ENCODE measurements around the gene TRIM29.
"Not testable (repeated sequence)": the region's sequence is repeated elsewhere in the genome, so short reads cannot be mapped to it uniquely, and the experiment has no call there.

Gene TRIM29

DNA sequence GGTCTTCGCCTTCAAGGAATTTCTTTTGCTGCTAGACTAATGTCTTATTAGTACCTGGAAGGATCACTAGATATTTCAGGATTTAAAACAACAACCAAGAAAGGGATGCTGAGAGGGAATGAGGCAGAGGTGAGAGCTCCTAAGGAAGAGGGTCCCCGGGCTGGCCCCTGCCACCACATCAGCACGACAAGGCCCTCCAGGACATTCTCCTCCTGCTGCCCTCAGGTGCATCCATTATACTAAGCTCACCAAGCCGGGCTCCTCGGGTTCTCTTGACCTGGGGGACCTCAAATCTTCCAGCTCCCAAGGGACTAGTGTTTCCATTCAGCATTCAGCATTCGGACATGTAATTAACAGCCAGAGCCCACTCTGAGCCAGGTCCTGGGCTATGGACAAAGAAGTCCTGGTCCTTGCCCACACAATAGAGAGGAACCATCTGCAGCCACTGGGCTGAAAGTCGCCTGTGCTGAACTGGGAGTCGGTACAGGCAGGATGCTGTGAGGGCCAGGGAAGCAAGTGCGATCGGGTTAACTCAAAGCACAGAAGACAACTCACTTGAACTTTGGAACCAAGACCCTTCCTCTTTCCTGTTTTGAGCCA is 43.6 kb upstream of the TRIM29 start:
- Histone ChIP-seq H3K9ac (ENCODE audit: low read length) (no peak overlapping the region), H3K27ac (ENCODE audit: low read depth, low read length) (no peak overlapping the region), H3K4me3 (ENCODE audit: low read depth, low read length) (no peak overlapping the region), H3K4me1 (ENCODE audit: control insufficient read depth, insufficient read depth, low read length) (peaks cover 12% of the 10 kb centered on the region), H3K27me3 (ENCODE audit: control insufficient read depth, insufficient read depth, low read length) (peaks cover 54% of the 10 kb centered on the region), H3K9me3 (ENCODE audit: control insufficient read depth, insufficient read depth, low read depth, low read length) (no peaks in the 10 kb centered on the region), H3K36me3 (ENCODE audit: control insufficient read depth, insufficient read depth, low read length) (no peaks in the 10 kb centered on the region)

DNA sequence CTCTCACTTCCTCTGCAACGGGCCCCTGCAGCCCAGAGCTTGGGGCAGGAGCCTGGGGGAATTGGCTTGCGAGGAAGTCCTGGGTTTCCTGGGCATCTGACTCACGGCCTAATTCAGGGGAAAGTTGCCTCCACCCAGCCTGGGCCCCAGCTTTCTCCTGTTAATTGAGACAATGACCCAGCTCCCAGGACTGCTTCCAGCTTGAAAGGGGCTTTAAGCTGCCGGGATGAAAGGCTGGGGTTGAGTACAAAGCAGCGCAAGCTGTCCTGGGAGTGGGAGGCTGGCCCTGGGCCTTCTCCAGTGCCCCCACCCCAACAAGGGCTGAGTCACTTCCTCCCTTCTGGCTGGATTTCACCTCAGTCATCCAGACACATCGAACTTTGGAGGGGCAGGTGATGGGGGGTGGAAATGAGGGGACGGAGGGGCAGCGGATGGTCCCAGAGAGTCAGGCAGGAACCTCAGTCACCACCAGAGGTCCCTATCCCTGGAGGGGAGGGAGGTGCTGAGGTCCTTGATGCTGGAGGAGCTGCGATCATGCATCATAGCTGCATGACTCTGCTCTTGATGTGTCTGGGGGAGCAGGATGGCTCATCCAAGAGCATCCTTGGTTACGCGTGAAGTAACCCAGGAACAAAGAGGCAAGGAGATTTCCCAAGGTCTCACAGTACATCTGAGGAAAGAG is 42.8 kb upstream of the TRIM29 start:
- no peak overlapping the region for H3K4me3 ChIP-seq (ENCODE audit: low read depth, low read length)
- H3K27ac ChIP-seq (ENCODE audit: low read depth, low read length), result no peak overlapping the region
- peaks cover 12% of the 10 kb centered on the region for H3K4me1 ChIP-seq (ENCODE audit: control insufficient read depth, insufficient read depth, low read length)
- no peaks in the 10 kb centered on the region for H3K36me3 ChIP-seq (ENCODE audit: control insufficient read depth, insufficient read depth, low read length)
- no peaks in the 10 kb centered on the region for H3K9me3 ChIP-seq (ENCODE audit: control insufficient read depth, insufficient read depth, low read depth, low read length)
- H3K27me3 ChIP-seq (ENCODE audit: control insufficient read depth, insufficient read depth, low read length), result peaks cover 60% of the 10 kb centered on the region
- H3K9ac ChIP-seq (ENCODE audit: low read length), result peak overlapping the region; percentile 10

DNA sequence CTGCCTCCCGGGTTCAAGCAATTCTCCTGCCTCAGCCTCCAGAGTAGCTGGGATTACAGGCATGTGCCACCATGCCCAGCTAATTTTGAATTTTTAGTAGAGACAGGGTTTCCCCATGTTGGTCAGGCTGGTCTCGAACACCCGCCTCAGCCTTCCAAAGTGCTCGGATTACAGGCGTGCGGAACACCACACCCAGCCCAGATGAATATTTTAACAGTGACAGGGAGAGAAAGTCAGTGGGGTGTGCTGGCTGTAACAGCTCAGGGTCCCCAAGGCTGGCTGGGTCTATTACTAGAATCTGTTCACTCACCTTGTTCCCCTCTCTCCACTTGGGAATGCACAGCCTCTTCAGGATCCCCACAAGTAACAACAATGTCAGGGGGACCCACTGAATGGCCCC is 42.1 kb upstream of the TRIM29 start:
- peaks cover 67% of the 10 kb centered on the region for H3K27me3 ChIP-seq (ENCODE audit: control insufficient read depth, insufficient read depth, low read length)

DNA sequence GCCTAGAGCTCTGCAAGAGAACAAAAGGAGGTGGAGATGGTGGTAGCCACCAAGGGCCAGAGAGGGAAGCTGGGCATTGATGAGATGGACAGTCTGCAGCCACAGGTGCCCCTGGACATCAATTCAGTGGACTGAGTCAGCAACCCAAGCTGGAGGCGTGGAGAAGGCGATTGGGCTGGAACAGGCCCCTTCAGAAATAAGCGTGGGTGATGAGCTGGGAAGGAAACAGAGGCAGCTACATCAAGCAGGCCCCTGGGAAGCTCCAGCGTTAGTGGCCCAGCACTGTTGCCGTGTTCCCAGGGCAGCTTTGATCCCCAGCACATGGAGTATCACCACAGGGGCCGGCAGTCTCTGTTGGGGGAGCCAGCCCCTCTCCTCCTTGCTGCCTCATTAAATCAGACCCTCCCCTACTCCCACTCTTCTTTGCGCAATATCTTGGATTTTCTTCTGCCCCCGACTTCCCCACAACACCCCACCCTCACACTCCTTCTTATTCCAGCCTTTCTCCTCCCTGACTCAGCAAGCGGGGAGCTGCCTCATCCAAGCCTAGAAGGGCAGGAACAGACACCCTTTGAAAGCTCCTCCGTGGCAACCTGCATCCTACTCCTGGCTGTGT is 41.3 kb upstream of the TRIM29 start:
- Histone ChIP-seq H3K36me3 (ENCODE audit: control insufficient read depth, insufficient read depth, low read length) (no peaks in the 10 kb centered on the region), H3K4me3 (ENCODE audit: low read depth, low read length) (no peak overlapping the region), H3K9ac (ENCODE audit: low read length) (no peak overlapping the region), H3K27me3 (ENCODE audit: control insufficient read depth, insufficient read depth, low read length) (peaks cover 75% of the 10 kb centered on the region), H3K4me1 (ENCODE audit: control insufficient read depth, insufficient read depth, low read length) (peaks cover 12% of the 10 kb centered on the region), H3K9me3 (ENCODE audit: control insufficient read depth, insufficient read depth, low read depth, low read length) (no peaks in the 10 kb centered on the region), H3K27ac (ENCODE audit: low read depth, low read length) (no peak overlapping the region)

More for the DNA sequence above, 42.1 kb upstream of the TRIM29 start:
- H3K4me3 ChIP-seq (ENCODE audit: low read depth, low read length); H3K27ac ChIP-seq (ENCODE audit: low read depth, low read length); H3K36me3 ChIP-seq (ENCODE audit: control insufficient read depth, insufficient read depth, low read length); H3K9me3 ChIP-seq (ENCODE audit: control insufficient read depth, insufficient read depth, low read depth, low read length): not testable (repeated sequence)
- Histone ChIP-seq H3K9ac (ENCODE audit: low read length) (peak overlapping the region; percentile 10), H3K4me1 (ENCODE audit: control insufficient read depth, insufficient read depth, low read length) (peaks cover 12% of the 10 kb centered on the region)

DNA sequence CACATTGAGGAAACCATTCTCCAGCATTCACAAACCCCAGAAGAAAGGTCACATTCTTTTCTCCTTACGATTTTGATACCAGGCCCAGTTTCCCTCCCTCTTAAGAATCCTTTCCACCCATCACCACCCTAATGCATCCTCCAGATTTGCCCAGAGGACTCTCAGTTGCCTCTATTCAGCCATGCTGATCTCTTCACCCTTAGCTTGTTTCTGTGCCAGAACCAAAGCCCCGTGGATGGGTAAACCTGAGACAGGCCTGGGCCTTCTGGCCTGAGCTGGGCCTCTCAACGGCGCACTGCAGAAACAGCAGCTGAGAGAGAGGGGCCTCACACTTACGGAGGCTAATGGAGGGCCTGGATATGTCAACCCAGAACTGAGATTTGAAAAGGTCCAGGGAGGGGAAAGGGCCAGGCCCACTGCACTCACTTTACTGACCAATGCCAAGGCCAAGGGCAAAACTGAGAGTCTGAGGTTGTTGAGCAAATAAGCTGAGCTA is 40.7 kb upstream of the TRIM29 start:
- Histone ChIP-seq H3K4me3 (ENCODE audit: low read depth, low read length) (no peak overlapping the region), H3K9me3 (ENCODE audit: control insufficient read depth, insufficient read depth, low read depth, low read length) (no peaks in the 10 kb centered on the region), H3K4me1 (ENCODE audit: control insufficient read depth, insufficient read depth, low read length) (peaks cover 12% of the 10 kb centered on the region), H3K27ac (ENCODE audit: low read depth, low read length) (no peak overlapping the region), H3K36me3 (ENCODE audit: control insufficient read depth, insufficient read depth, low read length) (no peaks in the 10 kb centered on the region), H3K27me3 (ENCODE audit: control insufficient read depth, insufficient read depth, low read length) (peaks cover 81% of the 10 kb centered on the region), H3K9ac (ENCODE audit: low read length) (no peak overlapping the region)

DNA sequence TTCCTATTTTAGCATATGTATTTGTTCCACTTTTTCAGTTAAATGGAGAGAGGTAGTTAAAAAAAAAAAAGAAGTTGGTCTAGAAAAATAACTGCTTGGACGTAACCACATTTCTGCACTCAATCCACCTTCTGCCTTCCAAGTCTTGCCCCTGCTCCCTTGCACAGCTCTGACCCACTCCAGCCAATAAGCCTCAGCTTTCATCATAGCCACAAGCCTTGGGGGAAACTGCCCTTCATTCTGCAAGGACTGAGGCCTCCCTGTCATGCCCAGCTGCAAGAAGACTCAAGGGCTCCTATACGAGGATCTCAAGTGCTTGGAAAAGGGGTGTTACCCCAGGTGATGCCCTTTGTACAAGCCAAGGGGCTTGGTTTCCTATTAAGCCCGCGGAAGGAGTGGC is 37.0 kb upstream of the TRIM29 start:
- no peaks in the 10 kb centered on the region for H3K36me3 ChIP-seq (ENCODE audit: control insufficient read depth, insufficient read depth, low read length)

DNA sequence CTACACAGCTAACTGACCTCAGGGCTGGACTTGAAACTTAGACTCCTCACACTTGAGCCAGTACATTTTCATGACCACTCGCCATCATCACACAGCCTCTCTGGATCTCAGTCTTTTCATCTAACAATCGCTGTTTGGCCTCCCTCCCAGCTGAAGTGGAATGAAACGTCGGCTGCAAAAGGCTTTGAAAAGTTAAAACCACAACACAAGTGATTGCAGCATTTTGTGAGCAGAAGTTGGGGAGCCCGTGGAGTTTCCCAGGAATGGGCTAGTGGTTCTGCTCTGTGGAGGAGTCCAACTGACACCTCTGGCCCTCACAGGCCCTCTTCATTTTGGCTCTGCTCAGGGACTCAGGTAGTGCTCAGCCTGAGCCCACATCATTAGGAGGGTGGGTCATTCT is 35.9 kb upstream of the TRIM29 start:
- Histone ChIP-seq H3K36me3 (ENCODE audit: control insufficient read depth, insufficient read depth, low read length) (no peaks in the 10 kb centered on the region), H3K9ac (ENCODE audit: low read length) (no peak overlapping the region), H3K4me1 (ENCODE audit: control insufficient read depth, insufficient read depth, low read length) (peaks cover 7% of the 10 kb centered on the region; the same call in 1 of the 2 replicates), H3K9me3 (ENCODE audit: control insufficient read depth, insufficient read depth, low read depth, low read length) (no peaks in the 10 kb centered on the region), H3K4me3 (ENCODE audit: low read depth, low read length) (no peak overlapping the region), H3K27ac (ENCODE audit: low read depth, low read length) (no peak overlapping the region), H3K27me3 (ENCODE audit: control insufficient read depth, insufficient read depth, low read length) (peaks cover 94% of the 10 kb centered on the region)

More for the DNA sequence above, 37.0 kb upstream of the TRIM29 start:
- 0 out of 2 replicates have a peak, but pooled peaks cover 1% of the 10 kb centered on the region for H3K4me1 ChIP-seq (ENCODE audit: control insufficient read depth, insufficient read depth, low read length)
- no peak overlapping the region for H3K27ac ChIP-seq (ENCODE audit: low read depth, low read length)
- H3K4me3 ChIP-seq (ENCODE audit: low read depth, low read length), result no peak overlapping the region
- peaks cover 93% of the 10 kb centered on the region for H3K27me3 ChIP-seq (ENCODE audit: control insufficient read depth, insufficient read depth, low read length)
- no peaks in the 10 kb centered on the region for H3K9me3 ChIP-seq (ENCODE audit: control insufficient read depth, insufficient read depth, low read depth, low read length)
- H3K9ac ChIP-seq (ENCODE audit: low read length), result no peak overlapping the region

DNA sequence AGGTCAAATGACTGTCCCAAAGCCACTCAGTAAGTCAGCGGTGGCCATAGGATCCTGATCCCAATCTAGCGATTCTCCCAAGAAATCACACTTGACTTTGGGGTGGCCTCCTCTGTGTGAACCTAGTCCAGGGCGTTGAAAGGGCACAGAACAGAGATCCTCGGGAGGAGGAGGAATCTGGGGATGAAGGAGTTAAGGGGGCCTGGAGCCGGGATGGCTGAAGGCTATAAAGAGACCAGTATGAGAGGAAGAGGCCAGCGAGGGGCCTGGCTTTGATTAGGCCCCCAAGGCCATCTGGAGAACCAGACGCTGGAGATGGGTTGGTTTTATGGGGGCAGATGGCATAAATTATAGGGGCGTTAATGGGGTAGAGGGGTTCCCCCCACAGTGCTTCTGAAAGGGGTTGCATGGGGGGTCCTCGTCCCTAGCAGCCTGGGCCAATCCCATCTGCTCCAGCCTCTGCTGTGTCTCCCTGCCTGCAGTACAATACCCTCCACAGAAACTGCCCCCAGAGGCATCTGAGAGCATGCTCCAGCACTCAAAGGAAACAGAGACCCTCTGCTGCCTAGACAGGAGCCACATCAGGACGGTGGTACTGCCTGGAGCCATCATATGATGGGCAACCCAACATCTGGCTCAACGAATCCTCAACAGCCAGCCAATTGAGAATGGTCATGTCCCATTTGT is 35.2 kb upstream of the TRIM29 start:
- Histone ChIP-seq H3K9ac (ENCODE audit: low read length) (no peak overlapping the region), H3K9me3 (ENCODE audit: control insufficient read depth, insufficient read depth, low read depth, low read length) (no peaks in the 10 kb centered on the region), H3K4me1 (ENCODE audit: control insufficient read depth, insufficient read depth, low read length) (peaks cover 7% of the 10 kb centered on the region; the same call in 1 of the 2 replicates), H3K4me3 (ENCODE audit: low read depth, low read length) (no peak overlapping the region), H3K27ac (ENCODE audit: low read depth, low read length) (no peak overlapping the region), H3K36me3 (ENCODE audit: control insufficient read depth, insufficient read depth, low read length) (no peaks in the 10 kb centered on the region), H3K27me3 (ENCODE audit: control insufficient read depth, insufficient read depth, low read length) (peaks cover 96% of the 10 kb centered on the region)

DNA sequence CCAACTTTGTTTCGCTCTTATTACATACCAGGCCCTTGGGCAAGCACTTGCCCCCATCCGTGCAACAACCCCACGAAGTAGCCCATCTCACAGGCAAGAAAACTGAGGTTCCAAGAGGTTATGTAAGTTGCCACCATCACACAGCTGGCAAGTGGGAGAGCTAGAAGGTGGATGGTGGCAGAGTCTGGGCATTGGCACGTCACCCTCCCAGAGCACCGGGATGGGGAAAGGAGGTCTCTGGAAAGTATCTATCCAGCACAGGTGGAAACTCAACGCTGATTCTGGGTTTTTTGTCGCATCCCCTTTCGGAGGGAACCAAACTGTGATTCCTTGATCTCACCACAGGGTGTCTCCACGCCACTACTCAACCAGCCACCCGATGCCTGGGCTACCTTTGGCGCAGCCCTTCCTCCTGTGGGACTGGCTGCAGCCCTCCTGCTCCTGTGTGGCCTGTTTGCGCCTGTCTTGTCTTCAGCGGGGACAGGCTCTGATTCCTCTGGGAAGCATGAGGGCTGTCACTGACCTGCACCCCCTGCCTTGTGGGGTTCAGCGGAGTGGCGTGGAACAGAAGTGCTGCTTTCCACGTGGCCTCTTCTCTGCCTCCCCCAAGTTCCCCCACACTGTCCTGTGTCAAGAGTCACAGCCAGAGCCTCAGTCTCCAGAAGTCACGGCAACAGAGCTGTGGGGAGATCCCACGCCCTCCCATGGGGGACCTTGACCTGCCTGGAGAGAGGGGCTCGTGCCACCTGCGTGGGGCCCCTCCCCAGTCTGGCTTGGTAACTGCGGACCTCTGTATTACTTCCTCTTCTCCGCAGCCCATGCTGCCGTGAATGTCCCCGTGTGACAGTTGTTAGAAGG is 34.4 kb upstream of the TRIM29 start:
- Histone ChIP-seq H3K27me3 (ENCODE audit: control insufficient read depth, insufficient read depth, low read length) (peaks cover 96% of the 10 kb centered on the region), H3K27ac (ENCODE audit: low read depth, low read length) (no peak overlapping the region), H3K4me1 (ENCODE audit: control insufficient read depth, insufficient read depth, low read length) (peaks cover 7% of the 10 kb centered on the region; the same call in 1 of the 2 replicates), H3K36me3 (ENCODE audit: control insufficient read depth, insufficient read depth, low read length) (no peaks in the 10 kb centered on the region), H3K9me3 (ENCODE audit: control insufficient read depth, insufficient read depth, low read depth, low read length) (no peaks in the 10 kb centered on the region), H3K4me3 (ENCODE audit: low read depth, low read length) (no peak overlapping the region), H3K9ac (ENCODE audit: low read length) (no peak overlapping the region)

DNA sequence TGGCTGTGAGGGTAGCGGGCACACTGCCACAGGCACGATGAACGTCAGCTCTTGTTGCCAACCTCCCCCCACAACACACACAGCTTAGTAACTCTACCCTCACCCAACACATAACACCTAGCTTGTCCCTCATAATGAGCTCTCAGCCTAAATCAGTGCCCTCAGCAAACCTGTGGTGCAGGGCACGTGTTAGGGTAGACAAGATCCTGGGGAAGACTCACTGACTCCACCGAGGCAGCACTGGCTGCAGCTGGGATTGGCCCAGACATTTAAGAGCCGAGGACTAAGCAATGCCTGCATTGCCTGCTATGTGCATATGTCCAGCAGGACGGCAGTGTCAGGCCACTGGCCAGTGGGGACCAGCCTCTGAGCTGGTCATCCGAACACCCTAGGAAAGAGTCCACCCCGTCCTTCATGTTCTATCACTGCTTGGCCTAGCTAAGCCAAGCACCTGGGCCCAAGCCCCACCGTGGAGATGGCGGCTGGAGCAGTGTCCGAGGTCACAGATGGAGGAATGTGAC is 32.9 kb upstream of the TRIM29 start:
- no peaks in the 10 kb centered on the region for H3K36me3 ChIP-seq (ENCODE audit: control insufficient read depth, insufficient read depth, low read length)
- no peaks in the 10 kb centered on the region for H3K9me3 ChIP-seq (ENCODE audit: control insufficient read depth, insufficient read depth, low read depth, low read length)
- H3K27me3 ChIP-seq (ENCODE audit: control insufficient read depth, insufficient read depth, low read length), result peaks cover 97% of the 10 kb centered on the region
- no peak overlapping the region for H3K27ac ChIP-seq (ENCODE audit: low read depth, low read length)
- no peak overlapping the region for H3K4me3 ChIP-seq (ENCODE audit: low read depth, low read length)
- H3K9ac ChIP-seq (ENCODE audit: low read length), result no peak overlapping the region
- peaks cover 7% of the 10 kb centered on the region; the same call in 1 of the 2 replicates for H3K4me1 ChIP-seq (ENCODE audit: control insufficient read depth, insufficient read depth, low read length)

Measured in HUES6 (cell line).